GM23338 (cell line): ENCODE results near the gene RPL22. TPM values are rescaled to one million over a fixed set of nuclear protein-coding genes. Genes with fewer than 3 reads are reported as not detected.

Source experiments
- ATAC-seq: fragments of 200-7000 bp; cut with Tn5 transposase; 3 replicates; pipeline ENCODE4 v1.9.1; 2020
- DNase-seq: peaks from one replicate; pipeline ENCODE4 v3.0.0-alpha.2; 2015; ENCODE audit warnings: low spot score
- H2AFZ ChIP-seq: fragments of 200-600 bp; sonication (generic); 2 replicates; pipeline ENCODE4 v1.8.0; 2016; ENCODE audit warnings: antibody characterized with exemption, mild to moderate bottlenecking, moderate library complexity
- H3F3A ChIP-seq: fragments of 200-600 bp; sonication (generic); replicated peaks from 2 replicates; pipeline ENCODE4 v1.8.0; 2017; ENCODE audit warnings: antibody characterized with exemption, mixed run types, low read depth
- H3K27ac ChIP-seq: fragments of 200-600 bp; sonication (generic); 2 replicates; pipeline ENCODE4 v1.6.1; 2016; ENCODE audit warnings: low read depth
- H3K27me3 ChIP-seq: fragments of 200-600 bp; sonication (generic); 2 replicates; pipeline ENCODE4 v1.8.0; 2016; ENCODE audit warnings: mild to moderate bottlenecking, mixed run types, moderate library complexity; ENCODE audit not compliant: insufficient read depth
- H3K36me3 ChIP-seq: fragments of 200-600 bp; sonication (generic); 2 replicates; pipeline ENCODE4 v1.8.0; 2016; ENCODE audit warnings: mild to moderate bottlenecking; ENCODE audit not compliant: insufficient read depth
- H3K4me1 ChIP-seq: fragments of 200-600 bp; sonication (generic); 2 replicates; pipeline ENCODE4 v1.8.0; 2016; ENCODE audit warnings: mild to moderate bottlenecking, moderate library complexity; ENCODE audit not compliant: insufficient read depth
- H3K4me2 ChIP-seq: fragments of 200-600 bp; sonication (generic); 2 replicates; pipeline ENCODE4 v1.7.1; 2017; ENCODE audit warnings: mixed run types
- H3K4me3 ChIP-seq: fragments of 200-600 bp; sonication (generic); 2 replicates; pipeline ENCODE4 v1.6.1; 2016; ENCODE audit warnings: mixed run types
- H3K79me2 ChIP-seq: fragments of 200-600 bp; sonication (generic); replicated peaks from 2 replicates; pipeline ENCODE4 v1.8.0; 2017; ENCODE audit warnings: mild to moderate bottlenecking; ENCODE audit not compliant: insufficient read depth
- H3K9me2 ChIP-seq: fragments of 200-600 bp; sonication (generic); 2 replicates; pipeline ENCODE4 v1.8.0; 2017; ENCODE audit not compliant: insufficient read depth
- H4K20me1 ChIP-seq: fragments of 200-600 bp; sonication (generic); replicated peaks from 2 replicates; pipeline ENCODE4 v1.8.0; 2017; ENCODE audit warnings: mild to moderate bottlenecking; ENCODE audit not compliant: insufficient read depth
- H3K27ac Mint-ChIP-seq: 2 replicates; pipeline ENCODE4 v1.8.0; 2020; ENCODE audit warnings: inconsistent platforms, mild to moderate bottlenecking, moderate library complexity, mixed read lengths
- H3K27me3 Mint-ChIP-seq: 3 replicates; pipeline ENCODE4 v1.8.0; 2022; ENCODE audit warnings: low read depth, mild to moderate bottlenecking, moderate library complexity, mixed read lengths, inconsistent platforms; ENCODE audit not compliant: insufficient read depth, poor library complexity
- H3K36me3 Mint-ChIP-seq: 3 replicates; pipeline ENCODE4 v1.8.0; 2021; ENCODE audit warnings: low read depth, mild to moderate bottlenecking, inconsistent platforms, moderate library complexity, mixed read lengths
- H3K4me1 Mint-ChIP-seq: 3 replicates; pipeline ENCODE4 v1.8.0; 2020; ENCODE audit warnings: mild to moderate bottlenecking, inconsistent platforms, mixed read lengths
- H3K4me3 Mint-ChIP-seq: 3 replicates; pipeline ENCODE4 v1.8.0; 2021; ENCODE audit warnings: moderate library complexity, mild to moderate bottlenecking, inconsistent platforms, mixed read lengths
- H3K9me3 Mint-ChIP-seq: 3 replicates; pipeline ENCODE4 v1.8.0; 2020; ENCODE audit warnings: moderate library complexity, mild to moderate bottlenecking, inconsistent platforms, mixed read lengths
- CREB1 ChIP-seq: fragments of 250-450 bp; sonication (Bioruptor Pico); IDR thresholded peaks from 2 replicates; pipeline ENCODE4 v1.5.0; 2020; ENCODE audit warnings: low read depth, mild to moderate bottlenecking, moderate library complexity
- CTCF ChIP-seq, 2 experiments: fragments of 200-600 bp in 1 of 2; sonication (generic) in 1 of 2; conservative IDR thresholded peaks; 2 replicates each; pipeline versions ENCODE4 v1.5.1 to v1.6.1; 2016 to 2017; ENCODE audit warnings: antibody characterized with exemption in 2 of 2, low read depth in 2 of 2, mild to moderate bottlenecking in 2 of 2, moderate library complexity in 1 of 2
- ETS1 ChIP-seq: IDR thresholded peaks from 2 replicates; pipeline ENCODE4 v1.6.1; 2016; ENCODE audit warnings: antibody characterized with exemption
- EZH2 ChIP-seq: fragments of 200-600 bp; sonication (generic); IDR thresholded peaks from one replicate; pipeline ENCODE4 v1.8.0; 2017; ENCODE audit warnings: antibody characterized with exemption, mild to moderate bottlenecking, low read depth; ENCODE audit not compliant: unreplicated experiment
- EZH2phosphoT487 ChIP-seq: fragments of 200-600 bp; sonication (generic); IDR thresholded peaks from one replicate; pipeline ENCODE4 v1.8.1; 2018; ENCODE audit warnings: antibody characterized with exemption; ENCODE audit not compliant: unreplicated experiment
- JUNB ChIP-seq: IDR thresholded peaks from one replicate; pipeline ENCODE4 v1.6.1; 2016; ENCODE audit warnings: antibody characterized with exemption; ENCODE audit not compliant: unreplicated experiment
- NANOG ChIP-seq: IDR thresholded peaks from 2 replicates; pipeline ENCODE4 v1.6.1; 2016; ENCODE audit warnings: antibody characterized with exemption, borderline replicate concordance
- POLR2AphosphoS5 ChIP-seq: IDR thresholded peaks from 2 replicates; pipeline ENCODE4 v1.6.1; 2016; ENCODE audit warnings: antibody characterized with exemption, low read depth
- REST ChIP-seq: IDR thresholded peaks from one replicate; pipeline ENCODE4 v1.6.1; 2018; ENCODE audit warnings: antibody characterized with exemption; ENCODE audit not compliant: unreplicated experiment
- STAT1 ChIP-seq: IDR thresholded peaks from one replicate; pipeline ENCODE4 v1.6.1; 2016; ENCODE audit warnings: antibody characterized with exemption; ENCODE audit not compliant: unreplicated experiment
- ZNF114 ChIP-seq: fragments of 250-450 bp; sonication (Bioruptor Pico); IDR thresholded peaks from 2 replicates; pipeline ENCODE4 v1.5.0; 2020; ENCODE audit warnings: mild to moderate bottlenecking, moderate library complexity
- ZNF331 ChIP-seq: fragments of 250-450 bp; sonication (Bioruptor Pico); IDR thresholded peaks from 2 replicates; pipeline ENCODE4 v1.5.0; 2020; ENCODE audit warnings: low read depth, mild to moderate bottlenecking, moderate library complexity
- ZNF462 ChIP-seq: fragments of 250-450 bp; sonication (Bioruptor Pico); IDR thresholded peaks from 2 replicates; pipeline ENCODE4 v1.5.0; 2020; ENCODE audit warnings: mild to moderate bottlenecking, moderate library complexity
- polyA plus RNA-seq: library from polyadenylated mRNA; unstranded; fragments of >200 nt; fragmentation: Nextera tagmentation; extraction: Ambion mirVana; gene quantifications from 2 replicates; pipeline ENCODE4 v1.2.1, GENCODE V29; 2016
- total RNA-seq: library from RNA; depleted of rRNA; stranded (reverse); fragments of >200 nt; shearing (Covaris generic); gene quantifications from 2 replicates; pipeline ENCODE4 v1.2.3, GENCODE V29; 2014

Gene RPL22
- total and polyA plus RNA-seq, 2 experiments from 2014 or later, result 145 to 818 TPM

GRCh38 chr1:6152882-6153281 is 46.5 kb downstream of the RPL22 start:
- Mint-ChIP-seq H3K4me1 (peaks cover 6% of the 10 kb centered on the region), H3K9me3 (peaks cover 3% of the 10 kb centered on the region; the same call in 1 of the 3 replicates), H3K27me3 (peaks cover 16% of the 10 kb centered on the region), H3K36me3 (no peaks in the 10 kb centered on the region), H3K4me3 (no peak overlapping the region), H3K27ac (no peak overlapping the region)
- Histone ChIP-seq H3K27me3 (peaks cover 18% of the 10 kb centered on the region), H3K4me1 (no peaks in the 10 kb centered on the region), H4K20me1 (no peaks in the 10 kb centered on the region), H3K4me3 (no peak overlapping the region), H2AFZ (no peak overlapping the region), H3K79me2 (no peaks in the 10 kb centered on the region), H3F3A (0 out of 2 replicates have a peak, but pooled peaks cover 2% of the 10 kb centered on the region), H3K9me2 (peaks cover 13% of the 10 kb centered on the region), H3K4me2 (no peak overlapping the region), H3K36me3 (no peaks in the 10 kb centered on the region), H3K27ac (no peak overlapping the region)
- ATAC-seq (no peak), DNase-seq (no peak)
- TF ChIP-seq EZH2, result no peak
- TF ChIP-seq NANOG, result no peak
- TF ChIP-seq EZH2phosphoT487, result no peak
- TF ChIP-seq JUNB, result no peak
- no peak for TF ChIP-seq ZNF462 (CRISPR knock-in tag)
- TF ChIP-seq STAT1, result no peak
- no peak for TF ChIP-seq CTCF (conservative IDR thresholded peaks at IDR 0.05; ENCODE audit: low read depth in 2 of 2)
- no peak for TF ChIP-seq CREB1 (CRISPR knock-in tag)
- TF ChIP-seq POLR2AphosphoS5, result no peak
- no peak for TF ChIP-seq ZNF331 (CRISPR knock-in tag)
- TF ChIP-seq REST, result no peak
- TF ChIP-seq ZNF114 (CRISPR knock-in tag), result no peak
- no peak for TF ChIP-seq ETS1
